ENCODE data around the gene TESK1. TPM values are rescaled to one million over a fixed set of nuclear protein-coding genes. Genes with fewer than 3 reads are reported as not detected.

The TESK1 gene
- total and polyA plus RNA-seq, 2 experiments from 2014 or later = 6.8 to 10.7 TPM

GRCh38 chr9:35606726-35607125 is 1.7 kb downstream of the TESK1 start:
- H3K4me2 ChIP-seq = peak overlapping the region; percentile 86
- H3K27me3 ChIP-seq (ENCODE audit: insufficient read depth) = no peaks in the 10 kb centered on the region
- no peaks in the 10 kb centered on the region; the same call in none of the 2 replicates for H4K20me1 ChIP-seq (replicated peaks; ENCODE audit: insufficient read depth)
- TF ChIP-seq POLR2AphosphoS5 (IDR thresholded peaks at IDR 0.05; ENCODE audit: low read depth) (no peak), JUNB (IDR thresholded peaks at IDR 0.05; ENCODE audit: unreplicated experiment) (no peak), ETS1 (IDR thresholded peaks at IDR 0.05) (no peak), ZNF331 (CRISPR knock-in tag; IDR thresholded peaks at IDR 0.05; ENCODE audit: low read depth) (no peak), EZH2phosphoT487 (IDR thresholded peaks at IDR 0.05; ENCODE audit: unreplicated experiment) (no peak), CTCF (conservative IDR thresholded peaks at IDR 0.05; ENCODE audit: low read depth in 2 of 2) (no peak), STAT1 (IDR thresholded peaks at IDR 0.05; ENCODE audit: unreplicated experiment) (no peak), ZNF114 (CRISPR knock-in tag; IDR thresholded peaks at IDR 0.05) (no peak), CREB1 (CRISPR knock-in tag; IDR thresholded peaks at IDR 0.05; ENCODE audit: low read depth) (no peak), ZNF462 (CRISPR knock-in tag; IDR thresholded peaks at IDR 0.05) (no peak), REST (IDR thresholded peaks at IDR 0.05; ENCODE audit: unreplicated experiment) (no peak), EZH2 (IDR thresholded peaks at IDR 0.05; ENCODE audit: low read depth, unreplicated experiment) (no peak), NANOG (IDR thresholded peaks at IDR 0.05; ENCODE audit: borderline replicate concordance) (no peak)
- no peak overlapping the region for H3K27ac Mint-ChIP-seq
- peaks cover 13% of the 10 kb centered on the region; the same call in 1 of the 2 replicates for H3F3A ChIP-seq (replicated peaks; ENCODE audit: low read depth)
- no peaks in the 10 kb centered on the region for H3K36me3 ChIP-seq (ENCODE audit: insufficient read depth)
- H3K9me2 ChIP-seq (ENCODE audit: insufficient read depth) = no peaks in the 10 kb centered on the region
- peak overlapping the region; percentile 91 for H3K4me3 ChIP-seq
- H3K4me3 Mint-ChIP-seq = peak overlapping the region; percentile 5; the same call in 2 of the 3 replicates
- H2AFZ ChIP-seq = no peak overlapping the region
- peaks cover 4% of the 10 kb centered on the region; the same call in 1 of the 2 replicates for H3K79me2 ChIP-seq (replicated peaks; ENCODE audit: insufficient read depth)
- peaks cover 6% of the 10 kb centered on the region for H3K27me3 Mint-ChIP-seq (ENCODE audit: insufficient read depth, low read depth, poor library complexity)
- peaks cover 3% of the 10 kb centered on the region; the same call in 2 of the 3 replicates for H3K4me1 Mint-ChIP-seq
- H3K9me3 Mint-ChIP-seq = no peaks in the 10 kb centered on the region
- no peak for DNase-seq (ENCODE audit: low spot score)
- H3K27ac ChIP-seq (ENCODE audit: low read depth) = no peak overlapping the region
- H3K4me1 ChIP-seq (ENCODE audit: insufficient read depth) = peaks cover 12% of the 10 kb centered on the region
- no peak for ATAC-seq
- H3K36me3 Mint-ChIP-seq (ENCODE audit: low read depth) = peaks cover 10% of the 10 kb centered on the region
